Measurements from ENCODE around the gene SPARCL1. TPM values are rescaled to one million over a fixed set of nuclear protein-coding genes. Genes with fewer than 3 reads are reported as not detected.
"Not testable (repeated sequence)": the region's sequence is repeated elsewhere in the genome, so short reads cannot be mapped to it uniquely, and the experiment has no call there.

SPARCL1 gene
- total and polyA plus RNA-seq, 4 donors, result 1.9 to 25.8 (median 13.3) TPM

GRCh38 chr4:87575408-87575807 lies 46.2 kb upstream of the SPARCL1 start:
- Histone ChIP-seq H3K27me3 (ENCODE audit: control insufficient read depth in 4 of 4, insufficient read depth in 4 of 4, low read length in 3 of 4) (no peaks in the 10 kb centered on the region), H3K36me3 (ENCODE audit: control insufficient read depth in 4 of 4, insufficient read depth in 3 of 4, low read depth in 1 of 4, low read length in 3 of 4) (no peaks in the 10 kb centered on the region), H3K9me3 (ENCODE audit: control insufficient read depth in 4 of 4, low read length in 3 of 4) (no peaks in the 10 kb centered on the region), H3K4me1 (ENCODE audit: control insufficient read depth in 4 of 4, insufficient read depth in 4 of 4, low read length in 3 of 4) (no peaks in the 10 kb centered on the region), H3K4me3 (ENCODE audit: low read depth in 1 of 3, low read length in 3 of 3) (no peak overlapping the region), H3K27ac (ENCODE audit: low read depth in 1 of 2, low read length in 2 of 2) (no peak overlapping the region), H3K9ac (ENCODE audit: low read depth in 1 of 2, low read length in 2 of 2) (no peak overlapping the region)
- TF ChIP-seq TAF1 (conservative IDR thresholded peaks at IDR 0.05), result no peak
- no peak for TF ChIP-seq FOXA1 (IDR thresholded peaks at IDR 0.05)
- no peak for TF ChIP-seq SP1 (IDR thresholded peaks at IDR 0.05)
- TF ChIP-seq EGR1 (IDR thresholded peaks at IDR 0.05; ENCODE audit: low read depth in 2 of 2), result no peak
- TF ChIP-seq RAD21 (IDR thresholded peaks at IDR 0.05), result no peak
- TF ChIP-seq ZBTB33 (IDR thresholded peaks at IDR 0.05), result no peak
- TF ChIP-seq FOXA2 (IDR thresholded peaks at IDR 0.05), result no peak
- no peak for TF ChIP-seq JUND (IDR thresholded peaks at IDR 0.05)
- TF ChIP-seq YY1 (IDR thresholded peaks at IDR 0.05), result no peak
- no peak for TF ChIP-seq ATF3 (IDR thresholded peaks at IDR 0.05)
- no peak for TF ChIP-seq MAX (IDR thresholded peaks at IDR 0.05)
- TF ChIP-seq HNF4A (conservative IDR thresholded peaks at IDR 0.05), result no peak
- 96% methylated on average over 1 of the region's 1 CpG for WGBS
- DNase-seq (ENCODE audit: low spot score), result no peak

GRCh38 chr4:87574996-87575395 lies 45.8 kb upstream of the SPARCL1 start:
- no peak overlapping the region for H3K4me3 ChIP-seq (ENCODE audit: low read depth in 1 of 3, low read length in 3 of 3)
- no peaks in the 10 kb centered on the region for H3K9me3 ChIP-seq (ENCODE audit: control insufficient read depth in 4 of 4, low read length in 3 of 4)
- WGBS, result 73% methylated on average over 3 of the region's 3 CpGs
- no peak for DNase-seq (ENCODE audit: low spot score)
- H3K36me3 ChIP-seq (ENCODE audit: control insufficient read depth in 4 of 4, insufficient read depth in 3 of 4, low read depth in 1 of 4, low read length in 3 of 4), result no peaks in the 10 kb centered on the region
- H3K27me3 ChIP-seq (ENCODE audit: control insufficient read depth in 4 of 4, insufficient read depth in 4 of 4, low read length in 3 of 4), result no peaks in the 10 kb centered on the region
- no peak for TF ChIP-seq CTCF (IDR thresholded peaks at IDR 0.05; ENCODE audit: low read depth, low read length, missing input control)
- no peak for TF ChIP-seq REST (IDR thresholded peaks at IDR 0.05)
- no peak for TF ChIP-seq ZBTB33 (IDR thresholded peaks at IDR 0.05)
- TF ChIP-seq HNF4A (conservative IDR thresholded peaks at IDR 0.05), result no peak
- no peak for TF ChIP-seq FOXA1 (IDR thresholded peaks at IDR 0.05)
- no peak for TF ChIP-seq SP1 (IDR thresholded peaks at IDR 0.05)
- no peak for TF ChIP-seq HNF4G (IDR thresholded peaks at IDR 0.05)
- TF ChIP-seq RAD21 (IDR thresholded peaks at IDR 0.05), result no peak
- TF ChIP-seq YY1 (IDR thresholded peaks at IDR 0.05), result no peak
- no peak for TF ChIP-seq FOXA2 (IDR thresholded peaks at IDR 0.05)
- no peak overlapping the region for H3K27ac ChIP-seq (ENCODE audit: low read depth in 1 of 2, low read length in 2 of 2)
- H3K9ac ChIP-seq (ENCODE audit: low read depth in 1 of 2, low read length in 2 of 2), result no peak overlapping the region
- no peaks in the 10 kb centered on the region for H3K4me1 ChIP-seq (ENCODE audit: control insufficient read depth in 4 of 4, insufficient read depth in 4 of 4, low read length in 3 of 4)

- DNase-seq (ENCODE audit: low spot score); H3K9ac ChIP-seq (ENCODE audit: low read depth in 1 of 2, low read length in 2 of 2); H3K4me3 ChIP-seq (ENCODE audit: low read depth in 1 of 3, low read length in 3 of 3); H3K36me3 ChIP-seq (ENCODE audit: control insufficient read depth in 4 of 4, insufficient read depth in 3 of 4, low read depth in 1 of 4, low read length in 3 of 4); H3K27me3 ChIP-seq (ENCODE audit: control insufficient read depth in 4 of 4, insufficient read depth in 4 of 4, low read length in 3 of 4); H3K27ac ChIP-seq (ENCODE audit: low read depth in 1 of 2, low read length in 2 of 2); H3K9me3 ChIP-seq (ENCODE audit: control insufficient read depth in 4 of 4, low read length in 3 of 4); H3K4me1 ChIP-seq (ENCODE audit: control insufficient read depth in 4 of 4, insufficient read depth in 4 of 4, low read length in 3 of 4): not testable (repeated sequence)
These were observed 45.2 kb upstream of the SPARCL1 start for GRCh38 chr4:87574376-87574775.

All from liver (tissue), 9 donors.